ENCODE results near the gene SNAP47.

DNA sequence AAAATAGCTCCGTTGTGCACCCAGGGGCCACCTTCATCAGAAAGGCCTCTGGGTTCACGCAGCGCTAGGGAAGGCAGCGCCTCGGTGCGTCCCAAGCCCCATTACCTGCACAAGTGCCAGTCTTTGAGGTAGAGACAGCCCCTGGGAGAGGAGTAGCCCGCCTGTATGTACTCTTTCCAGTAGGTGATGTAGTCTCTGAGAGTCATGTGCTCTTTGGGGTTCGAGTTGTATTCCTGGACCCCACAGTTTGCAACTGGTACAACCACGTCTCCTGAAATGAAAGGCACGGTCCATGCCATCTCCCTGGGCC, 734 bp upstream of the SNAP47 start:
- TF ChIP-seq, protein P1, sequence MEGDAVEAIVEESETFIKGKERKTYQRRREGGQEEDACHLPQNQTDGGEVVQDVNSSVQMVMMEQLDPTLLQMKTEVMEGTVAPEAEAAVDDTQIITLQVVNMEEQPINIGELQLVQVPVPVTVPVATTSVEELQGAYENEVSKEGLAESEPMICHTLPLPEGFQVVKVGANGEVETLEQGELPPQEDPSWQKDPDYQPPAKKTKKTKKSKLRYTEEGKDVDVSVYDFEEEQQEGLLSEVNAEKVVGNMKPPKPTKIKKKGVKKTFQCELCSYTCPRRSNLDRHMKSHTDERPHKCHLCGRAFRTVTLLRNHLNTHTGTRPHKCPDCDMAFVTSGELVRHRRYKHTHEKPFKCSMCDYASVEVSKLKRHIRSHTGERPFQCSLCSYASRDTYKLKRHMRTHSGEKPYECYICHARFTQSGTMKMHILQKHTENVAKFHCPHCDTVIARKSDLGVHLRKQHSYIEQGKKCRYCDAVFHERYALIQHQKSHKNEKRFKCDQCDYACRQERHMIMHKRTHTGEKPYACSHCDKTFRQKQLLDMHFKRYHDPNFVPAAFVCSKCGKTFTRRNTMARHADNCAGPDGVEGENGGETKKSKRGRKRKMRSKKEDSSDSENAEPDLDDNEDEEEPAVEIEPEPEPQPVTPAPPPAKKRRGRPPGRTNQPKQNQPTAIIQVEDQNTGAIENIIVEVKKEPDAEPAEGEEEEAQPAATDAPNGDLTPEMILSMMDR (conservative IDR thresholded peaks at IDR 0.05; ENCODE audit: low read length): no peak
- no peak for TF ChIP-seq EZH2phosphoT487 (IDR thresholded peaks at IDR 0.05; ENCODE audit: borderline replicate concordance)

Measured in Loucy (cell line).